ENCODE data around the gene MKLN1.

The MKLN1 gene

GRCh38 chr7:131486346-131486745 lies 158.7 kb downstream of the MKLN1 start:
- no peaks in the 10 kb centered on the region for H3K79me2 ChIP-seq (ENCODE audit: control insufficient read depth, insufficient read depth, low read length, unreplicated experiment)
- peaks cover 3% of the 10 kb centered on the region; the same call in 1 of the 2 replicates for H3K36me3 ChIP-seq (ENCODE audit: insufficient read depth, low read length)
- H3K27me3 ChIP-seq (ENCODE audit: insufficient read depth, low read length): no peaks in the 10 kb centered on the region
- no peak overlapping the region for H2AFZ ChIP-seq (ENCODE audit: low read length, unreplicated experiment)
- H3K27ac ChIP-seq (ENCODE audit: low read depth, low read length): no peak overlapping the region
- H3K4me3 ChIP-seq (ENCODE audit: low read depth, low read length): no peak overlapping the region
- H3K4me1 ChIP-seq (ENCODE audit: control insufficient read depth, insufficient read depth, low read length, unreplicated experiment): peaks cover under 1% of the 10 kb centered on the region

GRCh38 chr7:131487217-131487616 lies 159.5 kb downstream of the MKLN1 start:
- H2AFZ ChIP-seq (ENCODE audit: low read length, unreplicated experiment): no peak overlapping the region

GRCh38 chr7:131488361-131488760 lies 160.7 kb downstream of the MKLN1 start:
- H3K4me1 ChIP-seq (ENCODE audit: control insufficient read depth, insufficient read depth, low read length, unreplicated experiment): peaks cover 14% of the 10 kb centered on the region
- H2AFZ ChIP-seq (ENCODE audit: low read length, unreplicated experiment): no peak overlapping the region
- H3K79me2 ChIP-seq (ENCODE audit: control insufficient read depth, insufficient read depth, low read length, unreplicated experiment): no peaks in the 10 kb centered on the region
- H3K27ac ChIP-seq (ENCODE audit: low read depth, low read length): no peak overlapping the region
- H3K27me3 ChIP-seq (ENCODE audit: insufficient read depth, low read length): no peaks in the 10 kb centered on the region
- H3K36me3 ChIP-seq (ENCODE audit: insufficient read depth, low read length): peaks cover 3% of the 10 kb centered on the region; the same call in 1 of the 2 replicates
- no peak overlapping the region for H3K4me3 ChIP-seq (ENCODE audit: low read depth, low read length)

More at GRCh38 chr7:131487217-131487616, 159.5 kb downstream of the MKLN1 start:
- peaks cover 3% of the 10 kb centered on the region; the same call in 1 of the 2 replicates for H3K36me3 ChIP-seq (ENCODE audit: insufficient read depth, low read length)
- H3K4me1 ChIP-seq (ENCODE audit: control insufficient read depth, insufficient read depth, low read length, unreplicated experiment): peaks cover 5% of the 10 kb centered on the region
- no peak overlapping the region for H3K4me3 ChIP-seq (ENCODE audit: low read depth, low read length)
- no peaks in the 10 kb centered on the region for H3K79me2 ChIP-seq (ENCODE audit: control insufficient read depth, insufficient read depth, low read length, unreplicated experiment)
- no peaks in the 10 kb centered on the region for H3K27me3 ChIP-seq (ENCODE audit: insufficient read depth, low read length)
- H3K27ac ChIP-seq (ENCODE audit: low read depth, low read length): no peak overlapping the region

- Histone ChIP-seq H3K79me2 (ENCODE audit: control insufficient read depth, insufficient read depth, low read length, unreplicated experiment) (no peaks in the 10 kb centered on the region), H3K36me3 (ENCODE audit: insufficient read depth, low read length) (peaks cover 3% of the 10 kb centered on the region; the same call in 1 of the 2 replicates), H3K4me1 (ENCODE audit: control insufficient read depth, insufficient read depth, low read length, unreplicated experiment) (peaks cover 14% of the 10 kb centered on the region), H3K4me3 (ENCODE audit: low read depth, low read length) (no peak overlapping the region), H2AFZ (ENCODE audit: low read length, unreplicated experiment) (no peak overlapping the region), H3K27ac (ENCODE audit: low read depth, low read length) (no peak overlapping the region), H3K27me3 (ENCODE audit: insufficient read depth, low read length) (no peaks in the 10 kb centered on the region)
Measured at GRCh38 chr7:131489196-131489595, 161.5 kb downstream of the MKLN1 start.

- Histone ChIP-seq H2AFZ (ENCODE audit: low read length, unreplicated experiment) (no peak overlapping the region), H3K27ac (ENCODE audit: low read depth, low read length) (no peak overlapping the region), H3K4me1 (ENCODE audit: control insufficient read depth, insufficient read depth, low read length, unreplicated experiment) (peaks cover 14% of the 10 kb centered on the region), H3K27me3 (ENCODE audit: insufficient read depth, low read length) (no peaks in the 10 kb centered on the region), H3K79me2 (ENCODE audit: control insufficient read depth, insufficient read depth, low read length, unreplicated experiment) (no peaks in the 10 kb centered on the region), H3K4me3 (ENCODE audit: low read depth, low read length) (no peak overlapping the region), H3K36me3 (ENCODE audit: insufficient read depth, low read length) (peaks cover 2% of the 10 kb centered on the region; the same call in 1 of the 2 replicates)
Measured at GRCh38 chr7:131489881-131490280, 162.2 kb downstream of the MKLN1 start.

- Histone ChIP-seq H2AFZ (ENCODE audit: low read length, unreplicated experiment) (no peak overlapping the region), H3K36me3 (ENCODE audit: insufficient read depth, low read length) (peaks cover 3% of the 10 kb centered on the region; the same call in 1 of the 2 replicates), H3K79me2 (ENCODE audit: control insufficient read depth, insufficient read depth, low read length, unreplicated experiment) (no peaks in the 10 kb centered on the region), H3K4me3 (ENCODE audit: low read depth, low read length) (no peak overlapping the region), H3K4me1 (ENCODE audit: control insufficient read depth, insufficient read depth, low read length, unreplicated experiment) (peaks cover 23% of the 10 kb centered on the region), H3K27ac (ENCODE audit: low read depth, low read length) (no peak overlapping the region), H3K27me3 (ENCODE audit: insufficient read depth, low read length) (no peaks in the 10 kb centered on the region)
Measured at GRCh38 chr7:131493081-131493480, 165.4 kb downstream of the MKLN1 start.

GRCh38 chr7:131493581-131493980 lies 165.9 kb downstream of the MKLN1 start:
- Histone ChIP-seq H3K36me3 (ENCODE audit: insufficient read depth, low read length) (peaks cover 3% of the 10 kb centered on the region; the same call in 1 of the 2 replicates), H3K4me1 (ENCODE audit: control insufficient read depth, insufficient read depth, low read length, unreplicated experiment) (peaks cover 27% of the 10 kb centered on the region), H3K27ac (ENCODE audit: low read depth, low read length) (no peak overlapping the region), H3K4me3 (ENCODE audit: low read depth, low read length) (no peak overlapping the region), H3K79me2 (ENCODE audit: control insufficient read depth, insufficient read depth, low read length, unreplicated experiment) (no peaks in the 10 kb centered on the region), H3K27me3 (ENCODE audit: insufficient read depth, low read length) (no peaks in the 10 kb centered on the region), H2AFZ (ENCODE audit: low read length, unreplicated experiment) (no peak overlapping the region)

- H3K4me1 ChIP-seq (ENCODE audit: control insufficient read depth, insufficient read depth, low read length, unreplicated experiment): peaks cover 27% of the 10 kb centered on the region
- H3K27me3 ChIP-seq (ENCODE audit: insufficient read depth, low read length): no peaks in the 10 kb centered on the region
- H3K36me3 ChIP-seq (ENCODE audit: insufficient read depth, low read length): peaks cover 3% of the 10 kb centered on the region; the same call in 1 of the 2 replicates
- no peak overlapping the region for H2AFZ ChIP-seq (ENCODE audit: low read length, unreplicated experiment)
- H3K79me2 ChIP-seq (ENCODE audit: control insufficient read depth, insufficient read depth, low read length, unreplicated experiment): no peaks in the 10 kb centered on the region
- H3K4me3 ChIP-seq (ENCODE audit: low read depth, low read length): no peak overlapping the region
- H3K27ac ChIP-seq (ENCODE audit: low read depth, low read length): no peak overlapping the region
Measured at GRCh38 chr7:131494182-131494581, 166.5 kb downstream of the MKLN1 start.

GRCh38 chr7:131495669-131496498 lies 168.2 kb downstream of the MKLN1 start:
- Histone ChIP-seq H3K27ac (ENCODE audit: low read depth, low read length) (no peak overlapping the region), H3K79me2 (ENCODE audit: control insufficient read depth, insufficient read depth, low read length, unreplicated experiment) (no peaks in the 10 kb centered on the region), H3K4me3 (ENCODE audit: low read depth, low read length) (no peak overlapping the region), H3K27me3 (ENCODE audit: insufficient read depth, low read length) (no peaks in the 10 kb centered on the region), H2AFZ (ENCODE audit: low read length, unreplicated experiment) (no peak overlapping the region), H3K4me1 (ENCODE audit: control insufficient read depth, insufficient read depth, low read length, unreplicated experiment) (peaks cover 27% of the 10 kb centered on the region), H3K36me3 (ENCODE audit: insufficient read depth, low read length) (peaks cover 3% of the 10 kb centered on the region; the same call in 1 of the 2 replicates)

- Histone ChIP-seq H3K27me3 (ENCODE audit: insufficient read depth, low read length) (no peaks in the 10 kb centered on the region), H3K36me3 (ENCODE audit: insufficient read depth, low read length) (peaks cover 3% of the 10 kb centered on the region; the same call in 1 of the 2 replicates), H3K4me1 (ENCODE audit: control insufficient read depth, insufficient read depth, low read length, unreplicated experiment) (peaks cover 21% of the 10 kb centered on the region), H3K79me2 (ENCODE audit: control insufficient read depth, insufficient read depth, low read length, unreplicated experiment) (no peaks in the 10 kb centered on the region), H3K4me3 (ENCODE audit: low read depth, low read length) (no peak overlapping the region), H2AFZ (ENCODE audit: low read length, unreplicated experiment) (no peak overlapping the region), H3K27ac (ENCODE audit: low read depth, low read length) (no peak overlapping the region)
Measured at GRCh38 chr7:131497454-131497853, 169.8 kb downstream of the MKLN1 start.

Measured in ACC112 (cell line).